Measurements from ENCODE around the gene ALOX5AP.

Gene ALOX5AP

GRCh38 chr13:30700364-30700763 is 35.0 kb upstream of the ALOX5AP start:
- peaks cover 6% of the 10 kb centered on the region; the same call in 1 of the 2 replicates for H3K4me1 ChIP-seq (ENCODE audit: insufficient read depth, low read length)
- H3K9ac ChIP-seq (ENCODE audit: low read depth, low read length) = no peak overlapping the region
- no peaks in the 10 kb centered on the region for H3K36me3 ChIP-seq (ENCODE audit: insufficient read depth, low read depth, low read length)
- no peaks in the 10 kb centered on the region for H3K9me3 ChIP-seq (ENCODE audit: insufficient read depth, low read depth, low read length)
- H3K27me3 ChIP-seq (ENCODE audit: insufficient read depth, low read length) = no peaks in the 10 kb centered on the region
- no peak overlapping the region for H3K4me3 ChIP-seq (ENCODE audit: low read length)
- H3K27ac ChIP-seq (ENCODE audit: low read length) = no peak overlapping the region

- H3K9ac ChIP-seq (ENCODE audit: low read depth, low read length) = no peak overlapping the region
- no peak overlapping the region for H3K27ac ChIP-seq (ENCODE audit: low read length)
- no peaks in the 10 kb centered on the region for H3K27me3 ChIP-seq (ENCODE audit: insufficient read depth, low read length)
- H3K9me3 ChIP-seq (ENCODE audit: insufficient read depth, low read depth, low read length) = no peaks in the 10 kb centered on the region
- no peaks in the 10 kb centered on the region; the same call in 1 of the 2 replicates for H3K4me1 ChIP-seq (ENCODE audit: insufficient read depth, low read length)
- no peak overlapping the region for H3K4me3 ChIP-seq (ENCODE audit: low read length)
- H3K36me3 ChIP-seq (ENCODE audit: insufficient read depth, low read depth, low read length) = no peaks in the 10 kb centered on the region
Observed at GRCh38 chr13:30702006-30702405, 33.3 kb upstream of the ALOX5AP start.

- H3K9ac ChIP-seq (ENCODE audit: low read depth, low read length) = no peak overlapping the region
- no peaks in the 10 kb centered on the region for H3K27me3 ChIP-seq (ENCODE audit: insufficient read depth, low read length)
- no peaks in the 10 kb centered on the region; the same call in 1 of the 2 replicates for H3K4me1 ChIP-seq (ENCODE audit: insufficient read depth, low read length)
- no peak overlapping the region for H3K27ac ChIP-seq (ENCODE audit: low read length)
- no peak overlapping the region for H3K4me3 ChIP-seq (ENCODE audit: low read length)
- H3K9me3 ChIP-seq (ENCODE audit: insufficient read depth, low read depth, low read length) = no peaks in the 10 kb centered on the region
- no peaks in the 10 kb centered on the region for H3K36me3 ChIP-seq (ENCODE audit: insufficient read depth, low read depth, low read length)
Observed at GRCh38 chr13:30704596-30704995, 30.7 kb upstream of the ALOX5AP start.

GRCh38 chr13:30705680-30706079 is 29.7 kb upstream of the ALOX5AP start:
- Histone ChIP-seq H3K9ac (ENCODE audit: low read depth, low read length) (no peak overlapping the region), H3K4me3 (ENCODE audit: low read length) (no peak overlapping the region), H3K27me3 (ENCODE audit: insufficient read depth, low read length) (no peaks in the 10 kb centered on the region), H3K9me3 (ENCODE audit: insufficient read depth, low read depth, low read length) (no peaks in the 10 kb centered on the region), H3K27ac (ENCODE audit: low read length) (no peak overlapping the region), H3K4me1 (ENCODE audit: insufficient read depth, low read length) (no peaks in the 10 kb centered on the region; the same call in 1 of the 2 replicates), H3K36me3 (ENCODE audit: insufficient read depth, low read depth, low read length) (no peaks in the 10 kb centered on the region)

- Histone ChIP-seq H3K36me3 (ENCODE audit: insufficient read depth, low read depth, low read length) (no peaks in the 10 kb centered on the region), H3K27ac (ENCODE audit: low read length) (no peak overlapping the region), H3K9me3 (ENCODE audit: insufficient read depth, low read depth, low read length) (no peaks in the 10 kb centered on the region), H3K4me3 (ENCODE audit: low read length) (no peak overlapping the region), H3K4me1 (ENCODE audit: insufficient read depth, low read length) (no peaks in the 10 kb centered on the region; the same call in 1 of the 2 replicates), H3K9ac (ENCODE audit: low read depth, low read length) (no peak overlapping the region), H3K27me3 (ENCODE audit: insufficient read depth, low read length) (no peaks in the 10 kb centered on the region)
Observed at GRCh38 chr13:30708541-30708940, 26.8 kb upstream of the ALOX5AP start.

GRCh38 chr13:30710442-30710841 is 24.9 kb upstream of the ALOX5AP start:
- Histone ChIP-seq H3K9me3 (ENCODE audit: insufficient read depth, low read depth, low read length) (no peaks in the 10 kb centered on the region), H3K4me3 (ENCODE audit: low read length) (no peak overlapping the region), H3K4me1 (ENCODE audit: insufficient read depth, low read length) (no peaks in the 10 kb centered on the region; the same call in 1 of the 2 replicates), H3K9ac (ENCODE audit: low read depth, low read length) (no peak overlapping the region), H3K36me3 (ENCODE audit: insufficient read depth, low read depth, low read length) (no peaks in the 10 kb centered on the region), H3K27ac (ENCODE audit: low read length) (no peak overlapping the region), H3K27me3 (ENCODE audit: insufficient read depth, low read length) (no peaks in the 10 kb centered on the region)

GRCh38 chr13:30711375-30711774 is 24.0 kb upstream of the ALOX5AP start:
- Histone ChIP-seq H3K27me3 (ENCODE audit: insufficient read depth, low read length) (no peaks in the 10 kb centered on the region), H3K27ac (ENCODE audit: low read length) (no peak overlapping the region), H3K4me1 (ENCODE audit: insufficient read depth, low read length) (no peaks in the 10 kb centered on the region), H3K9ac (ENCODE audit: low read depth, low read length) (no peak overlapping the region), H3K9me3 (ENCODE audit: insufficient read depth, low read depth, low read length) (no peaks in the 10 kb centered on the region), H3K36me3 (ENCODE audit: insufficient read depth, low read depth, low read length) (no peaks in the 10 kb centered on the region), H3K4me3 (ENCODE audit: low read length) (no peak overlapping the region)

- Histone ChIP-seq H3K27me3 (ENCODE audit: insufficient read depth, low read length) (no peaks in the 10 kb centered on the region), H3K4me3 (ENCODE audit: low read length) (no peak overlapping the region), H3K9ac (ENCODE audit: low read depth, low read length) (no peak overlapping the region), H3K27ac (ENCODE audit: low read length) (no peak overlapping the region), H3K36me3 (ENCODE audit: insufficient read depth, low read depth, low read length) (no peaks in the 10 kb centered on the region), H3K4me1 (ENCODE audit: insufficient read depth, low read length) (no peaks in the 10 kb centered on the region), H3K9me3 (ENCODE audit: insufficient read depth, low read depth, low read length) (no peaks in the 10 kb centered on the region)
Observed at GRCh38 chr13:30711837-30712236, 23.5 kb upstream of the ALOX5AP start.

- Histone ChIP-seq H3K27me3 (ENCODE audit: insufficient read depth, low read length) (no peaks in the 10 kb centered on the region), H3K27ac (ENCODE audit: low read length) (no peak overlapping the region), H3K4me3 (ENCODE audit: low read length) (no peak overlapping the region), H3K9me3 (ENCODE audit: insufficient read depth, low read depth, low read length) (no peaks in the 10 kb centered on the region), H3K36me3 (ENCODE audit: insufficient read depth, low read depth, low read length) (no peaks in the 10 kb centered on the region), H3K9ac (ENCODE audit: low read depth, low read length) (no peak overlapping the region), H3K4me1 (ENCODE audit: insufficient read depth, low read length) (no peaks in the 10 kb centered on the region)
Observed at GRCh38 chr13:30712536-30713532, 22.5 kb upstream of the ALOX5AP start.

- no peak overlapping the region for H3K4me3 ChIP-seq (ENCODE audit: low read length)
- no peaks in the 10 kb centered on the region for H3K36me3 ChIP-seq (ENCODE audit: insufficient read depth, low read depth, low read length)
- H3K9ac ChIP-seq (ENCODE audit: low read depth, low read length) = no peak overlapping the region
- no peak overlapping the region for H3K27ac ChIP-seq (ENCODE audit: low read length)
- no peaks in the 10 kb centered on the region for H3K9me3 ChIP-seq (ENCODE audit: insufficient read depth, low read depth, low read length)
- H3K4me1 ChIP-seq (ENCODE audit: insufficient read depth, low read length) = no peaks in the 10 kb centered on the region
- no peaks in the 10 kb centered on the region for H3K27me3 ChIP-seq (ENCODE audit: insufficient read depth, low read length)
Observed at GRCh38 chr13:30714629-30715371, 20.5 kb upstream of the ALOX5AP start.

- Histone ChIP-seq H3K4me1 (ENCODE audit: insufficient read depth, low read length) (no peaks in the 10 kb centered on the region), H3K4me3 (ENCODE audit: low read length) (no peak overlapping the region), H3K9ac (ENCODE audit: low read depth, low read length) (no peak overlapping the region), H3K27me3 (ENCODE audit: insufficient read depth, low read length) (no peaks in the 10 kb centered on the region), H3K27ac (ENCODE audit: low read length) (no peak overlapping the region), H3K36me3 (ENCODE audit: insufficient read depth, low read depth, low read length) (no peaks in the 10 kb centered on the region), H3K9me3 (ENCODE audit: insufficient read depth, low read depth, low read length) (no peaks in the 10 kb centered on the region)
Observed at GRCh38 chr13:30715372-30715756, 20.0 kb upstream of the ALOX5AP start.

Data from iPS-20b (cell line).